Stimulated activated naive CD8-positive, alpha-beta T cell treated with anti-CD3 and anti-CD28 coated beads, Interleukin-15, amount 100 ng/mL, for 72 hours (primary cell): ENCODE results near the gene MTO1.
"Not testable (repeated sequence)": the region's sequence is repeated elsewhere in the genome, so short reads cannot be mapped to it uniquely, and the experiment has no call there.

Source experiments
- ATAC-seq: fragments of 150-1000 bp; cut with Tn5 transposase; 2 replicates; pipeline ENCODE4 v1.10.0; 2021; ENCODE audit warnings: mild to moderate bottlenecking, moderate library complexity
- DNase-seq, 2 donors: peaks; one replicate each; pipeline ENCODE4 v3.0.0; 2021 to 2022
- H3K27ac Mint-ChIP-seq, 2 donors: one replicate each; pipeline ENCODE4 v1.8.0; 2022; ENCODE audit warnings: mild to moderate bottlenecking in 2 of 2, mixed read lengths in 2 of 2, moderate library complexity in 2 of 2
- H3K27me3 Mint-ChIP-seq: one replicate; pipeline ENCODE4 v1.8.0; 2022; ENCODE audit warnings: mixed read lengths
- H3K4me1 Mint-ChIP-seq: one replicate; pipeline ENCODE4 v1.8.0; 2022; ENCODE audit warnings: mild to moderate bottlenecking, mixed read lengths
- H3K4me3 Mint-ChIP-seq, 2 donors: one replicate each; pipeline ENCODE4 v1.8.0; 2022; ENCODE audit warnings: mild to moderate bottlenecking in 2 of 2, mixed read lengths in 2 of 2, moderate library complexity in 1 of 2
- H3K9me3 Mint-ChIP-seq, 2 donors: one replicate each; pipeline ENCODE4 v1.8.0; 2022; ENCODE audit warnings: mixed read lengths in 2 of 2

MTO1 gene, protein sequence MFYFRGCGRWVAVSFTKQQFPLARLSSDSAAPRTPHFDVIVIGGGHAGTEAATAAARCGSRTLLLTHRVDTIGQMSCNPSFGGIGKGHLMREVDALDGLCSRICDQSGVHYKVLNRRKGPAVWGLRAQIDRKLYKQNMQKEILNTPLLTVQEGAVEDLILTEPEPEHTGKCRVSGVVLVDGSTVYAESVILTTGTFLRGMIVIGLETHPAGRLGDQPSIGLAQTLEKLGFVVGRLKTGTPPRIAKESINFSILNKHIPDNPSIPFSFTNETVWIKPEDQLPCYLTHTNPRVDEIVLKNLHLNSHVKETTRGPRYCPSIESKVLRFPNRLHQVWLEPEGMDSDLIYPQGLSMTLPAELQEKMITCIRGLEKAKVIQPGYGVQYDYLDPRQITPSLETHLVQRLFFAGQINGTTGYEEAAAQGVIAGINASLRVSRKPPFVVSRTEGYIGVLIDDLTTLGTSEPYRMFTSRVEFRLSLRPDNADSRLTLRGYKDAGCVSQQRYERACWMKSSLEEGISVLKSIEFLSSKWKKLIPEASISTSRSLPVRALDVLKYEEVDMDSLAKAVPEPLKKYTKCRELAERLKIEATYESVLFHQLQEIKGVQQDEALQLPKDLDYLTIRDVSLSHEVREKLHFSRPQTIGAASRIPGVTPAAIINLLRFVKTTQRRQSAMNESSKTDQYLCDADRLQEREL

DNA sequence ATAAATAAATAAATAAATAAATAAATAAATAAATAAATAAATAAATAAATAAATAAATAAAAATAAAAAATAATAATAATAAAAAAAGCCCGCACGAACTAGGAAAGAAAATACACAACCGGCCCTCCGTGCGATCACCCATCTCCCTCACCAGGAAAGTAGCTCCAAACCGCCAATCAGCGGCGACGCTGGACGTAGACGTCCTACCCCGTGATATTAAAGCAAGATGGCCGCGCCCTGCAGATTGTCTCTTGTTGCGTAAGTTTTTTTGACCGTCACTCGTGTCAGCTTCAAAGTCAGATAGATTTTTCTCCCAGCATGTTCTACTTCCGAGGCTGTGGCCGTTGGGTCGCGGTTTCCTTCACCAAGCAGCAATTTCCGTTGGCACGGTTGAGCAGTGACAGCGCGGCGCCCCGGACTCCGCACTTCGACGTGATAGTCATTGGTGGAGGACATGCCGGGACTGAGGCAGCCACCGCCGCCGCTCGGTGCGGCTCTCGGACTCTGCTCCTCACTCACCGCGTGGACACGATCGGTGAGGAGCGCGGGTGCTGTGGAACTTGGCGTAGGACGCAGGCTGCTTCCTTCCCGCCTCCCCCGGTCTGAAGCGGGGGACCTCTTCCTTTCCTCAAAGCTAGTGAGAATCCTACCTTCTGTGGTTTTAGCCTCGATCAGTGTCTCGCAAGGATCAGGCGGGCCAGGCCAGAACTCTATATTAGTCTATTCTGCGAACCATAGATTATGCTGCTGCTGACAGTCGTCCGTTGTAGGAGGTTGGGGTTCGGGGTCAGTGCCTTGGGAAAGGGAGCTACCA is at the start of gene MTO1:
Gene MTO1 (plus strand): TSS at position 201 of the 814 bp plus-strand sequence. CDS start 118 bp downstream, at position 319.
- H3K4me1 Mint-ChIP-seq: peaks cover 46% of the 10 kb centered on the region
- H3K9me3 Mint-ChIP-seq: no peaks in the 10 kb centered on the region
- H3K27ac Mint-ChIP-seq: peak within 1 kb of the TSS; percentile 99
- ATAC-seq: peak; percentile 93
- H3K27me3 Mint-ChIP-seq: no peaks in the 10 kb centered on the region
- peak within 1 kb of the TSS; percentile 84 to 91 for H3K4me3 Mint-ChIP-seq
- peak; percentile 80 to 90 for DNase-seq

DNA sequence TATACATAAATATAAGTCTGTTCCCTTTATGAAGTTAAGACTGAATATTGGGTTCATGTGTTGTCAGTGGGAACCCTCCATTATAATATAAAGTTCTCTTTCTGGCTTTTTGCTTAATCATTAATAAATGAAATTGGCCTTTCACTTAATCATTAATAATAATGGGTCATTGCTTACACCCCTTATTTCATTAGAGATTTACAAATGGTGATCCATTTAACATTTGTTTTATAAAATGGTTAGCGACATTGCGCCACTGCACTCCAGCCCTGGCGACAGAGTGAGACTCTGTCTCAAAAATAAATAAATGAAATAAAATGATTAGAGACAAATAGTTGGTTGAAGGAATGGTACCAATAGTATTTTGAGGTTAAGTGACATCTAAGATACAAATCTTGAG is 48.4 kb upstream of the MTO1 start:
- ATAC-seq (no peak), DNase-seq (no peak)
- Mint-ChIP-seq H3K9me3 (no peaks in the 10 kb centered on the region), H3K27ac (no peak overlapping the region), H3K4me3 (no peak overlapping the region), H3K27me3 (no peaks in the 10 kb centered on the region), H3K4me1 (peaks cover under 1% of the 10 kb centered on the region)

DNA sequence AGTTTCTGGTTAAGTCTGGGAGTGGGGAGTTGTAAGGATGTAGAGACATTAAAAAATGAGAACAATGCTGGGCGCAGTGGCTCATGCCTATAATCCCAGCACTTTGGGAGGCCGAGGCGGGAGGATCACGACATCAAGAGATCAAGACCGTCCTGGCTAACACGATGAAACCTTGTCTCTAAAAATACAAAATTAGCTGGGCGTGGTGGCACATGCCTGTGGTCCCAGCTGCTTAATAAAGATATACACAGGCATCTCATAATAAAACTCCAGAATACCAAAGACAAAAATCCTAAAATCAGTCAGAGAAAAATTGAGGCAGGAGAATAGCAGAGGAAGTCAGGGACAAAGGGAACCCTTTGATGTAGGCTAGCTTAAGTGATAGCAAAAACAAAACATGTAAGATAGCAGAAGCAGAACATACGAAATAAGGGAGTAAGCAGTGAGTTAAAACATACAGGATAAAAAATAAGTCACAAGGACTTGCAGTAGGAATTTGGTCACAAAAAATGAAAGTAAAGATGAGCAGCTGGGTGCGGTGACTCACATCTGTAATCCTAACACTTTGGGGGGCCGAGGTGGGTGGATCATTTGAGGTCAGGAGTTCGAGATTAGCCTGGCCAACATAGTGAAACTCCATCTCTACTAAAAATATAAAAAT is 43.3 kb upstream of the MTO1 start:
- no peaks in the 10 kb centered on the region for H3K27me3 Mint-ChIP-seq
- no peaks in the 10 kb centered on the region for H3K9me3 Mint-ChIP-seq
- DNase-seq: no peak
- H3K4me3 Mint-ChIP-seq: no peak overlapping the region
- H3K4me1 Mint-ChIP-seq: peaks cover 19% of the 10 kb centered on the region
- no peak for ATAC-seq
- peak overlapping the region in 1 of 2 donors; percentile 50 for H3K27ac Mint-ChIP-seq

DNA sequence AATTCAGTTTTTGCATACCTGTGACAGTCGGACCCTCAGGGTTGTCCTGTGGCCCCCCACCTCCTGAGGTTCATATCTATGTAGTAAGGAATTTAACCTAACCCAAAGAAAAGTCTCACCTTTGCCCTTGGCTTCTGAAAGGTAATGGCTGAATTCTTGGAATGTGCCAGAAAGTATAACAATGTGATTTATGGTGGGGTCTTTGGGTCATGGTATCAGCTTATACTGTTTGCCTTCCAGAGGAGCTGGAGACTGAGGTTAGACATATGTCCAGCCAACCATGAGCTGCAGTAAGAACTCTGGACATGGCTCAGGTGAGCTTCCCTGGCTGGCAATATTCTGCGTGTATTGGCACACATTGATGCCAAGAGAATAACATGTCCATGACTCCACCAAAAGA is 40.0 kb upstream of the MTO1 start:
- Mint-ChIP-seq H3K27me3 (no peaks in the 10 kb centered on the region), H3K27ac (no peak overlapping the region), H3K9me3 (no peaks in the 10 kb centered on the region), H3K4me3 (no peak overlapping the region), H3K4me1 (peaks cover 23% of the 10 kb centered on the region)
- ATAC-seq (no peak), DNase-seq (no peak)

DNA sequence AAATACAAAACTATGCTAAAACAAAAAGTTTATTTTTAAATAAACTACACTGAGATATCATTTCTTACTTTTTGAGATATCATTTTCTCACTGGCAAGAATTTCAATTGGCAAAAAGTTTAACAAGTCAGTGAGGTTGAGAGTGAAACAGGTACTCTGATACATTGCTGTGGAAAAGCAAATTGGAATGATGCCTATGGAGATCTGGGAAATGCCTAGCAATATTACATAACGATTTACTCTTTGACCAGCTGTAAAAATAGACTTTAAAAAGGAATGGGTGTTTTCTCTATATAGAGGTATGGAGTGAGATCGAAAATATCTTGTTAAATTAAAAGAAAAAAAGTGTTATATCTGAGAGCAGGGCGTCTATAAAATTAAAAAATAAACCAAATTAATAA is 26.3 kb upstream of the MTO1 start:
- no peak overlapping the region for H3K27ac Mint-ChIP-seq
- no peaks in the 10 kb centered on the region for H3K27me3 Mint-ChIP-seq
- H3K4me3 Mint-ChIP-seq: no peak overlapping the region
- DNase-seq (no peak), ATAC-seq (no peak)
- H3K4me1 Mint-ChIP-seq: no peaks in the 10 kb centered on the region
- H3K9me3 Mint-ChIP-seq: no peaks in the 10 kb centered on the region

DNA sequence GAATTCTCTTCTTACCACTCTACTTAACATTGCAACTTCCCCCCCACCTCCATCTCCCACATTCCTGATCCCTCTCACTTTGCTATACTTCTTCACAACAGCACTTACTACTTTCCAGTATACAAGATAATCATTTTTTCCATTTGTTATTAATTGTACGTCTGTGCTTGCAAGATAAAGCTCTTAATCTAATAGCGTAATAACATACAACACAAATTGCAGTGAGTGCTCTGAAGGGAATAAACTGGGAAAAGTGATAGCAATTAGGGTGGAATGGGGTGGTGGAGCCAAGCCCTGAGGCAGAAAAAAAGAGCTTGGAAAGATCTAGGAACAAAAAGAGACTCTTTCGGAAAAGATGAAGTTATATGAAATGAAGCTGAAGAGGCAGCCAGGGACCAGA is 18.0 kb upstream of the MTO1 start:
- ATAC-seq (no peak), DNase-seq (no peak)
- Mint-ChIP-seq H3K4me3 (no peak overlapping the region), H3K27me3 (no peaks in the 10 kb centered on the region), H3K9me3 (no peaks in the 10 kb centered on the region), H3K27ac (peak overlapping the region in 1 of 2 donors; percentile 74), H3K4me1 (peaks cover 18% of the 10 kb centered on the region)

DNA sequence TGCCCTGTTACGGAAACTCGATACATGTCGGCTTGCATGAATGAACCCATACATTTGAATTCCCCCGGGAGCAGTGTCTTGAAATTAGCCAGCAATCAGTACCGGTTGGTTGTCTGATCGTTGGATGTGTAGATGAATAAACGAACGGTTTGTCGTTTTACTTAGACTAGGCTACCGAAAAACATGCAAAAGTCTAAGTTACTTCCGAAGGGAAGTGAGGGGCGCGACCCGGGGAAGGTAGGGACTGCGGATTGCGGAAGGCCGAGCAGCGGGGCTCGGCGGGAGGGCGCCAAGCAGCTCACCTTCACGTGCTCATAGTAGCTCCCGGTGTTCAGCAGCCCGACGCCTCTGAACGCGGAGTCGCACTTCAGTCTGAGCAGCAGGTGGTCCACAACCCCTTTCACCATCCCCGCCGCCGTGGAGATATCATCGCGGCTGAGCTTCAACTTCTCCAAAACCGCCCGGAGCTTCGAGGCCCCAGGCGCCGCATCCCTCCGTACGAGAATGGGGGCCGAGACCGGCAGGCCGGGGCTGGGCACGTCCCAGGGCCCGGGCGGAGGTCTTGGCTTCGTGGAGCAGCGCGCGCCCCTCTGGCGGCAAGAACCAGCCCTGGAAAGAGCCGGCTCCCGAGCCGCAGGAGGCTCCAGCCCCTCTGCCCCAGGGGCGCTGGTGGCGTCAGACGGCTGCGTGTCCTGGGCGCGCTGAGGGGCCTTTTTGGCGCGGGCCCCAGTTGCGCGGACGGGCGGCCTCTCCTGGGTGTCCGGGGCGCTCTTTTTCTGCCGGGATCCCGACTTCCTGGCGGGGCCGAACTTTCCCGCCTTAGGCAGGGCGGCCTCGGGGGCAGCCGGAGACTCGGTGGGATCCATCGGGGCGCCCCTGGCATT is 10.1 kb upstream of the MTO1 start:
- ATAC-seq: peak; percentile 72
- peaks cover 26% of the 10 kb centered on the region for H3K4me1 Mint-ChIP-seq
- no peaks in the 10 kb centered on the region for H3K27me3 Mint-ChIP-seq
- peak overlapping the region; percentile 93 to 97 for H3K27ac Mint-ChIP-seq
- H3K9me3 Mint-ChIP-seq: no peaks in the 10 kb centered on the region
- peak overlapping the region; percentile 85 to 97 for H3K4me3 Mint-ChIP-seq
- DNase-seq: peak; percentile 53 to 58

DNA sequence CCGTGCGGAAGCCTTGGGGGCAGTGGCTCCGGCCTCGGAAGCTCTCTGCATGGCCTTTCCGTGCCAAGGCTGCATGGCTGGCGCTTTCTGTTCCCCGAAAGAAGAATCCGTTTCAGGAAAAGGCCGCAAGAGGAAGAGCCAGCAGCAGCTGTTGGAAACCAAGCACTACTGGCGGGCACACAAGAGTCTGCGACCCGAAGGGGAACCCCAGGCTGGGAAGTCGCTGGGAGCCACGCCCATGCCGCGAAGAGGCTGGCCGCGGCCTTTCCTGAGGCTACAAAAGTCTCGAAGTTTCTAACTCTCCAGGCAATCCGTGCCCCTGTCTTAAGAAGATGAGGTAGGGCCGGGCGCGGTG is 9.5 kb upstream of the MTO1 start, which contains the start of gene CGAS:
Gene CGAS (minus strand): TSS at position 191 of the 355 bp plus-strand sequence. CDS start 116 bp downstream, at position 75.
- Mint-ChIP-seq H3K4me1 (peaks cover 26% of the 10 kb centered on the region), H3K27me3 (no peaks in the 10 kb centered on the region), H3K27ac (peak within 1 kb of the TSS; percentile 93 to 97), H3K9me3 (no peaks in the 10 kb centered on the region), H3K4me3 (peak within 1 kb of the TSS; percentile 85 to 97)
- DNase-seq (peak; percentile 70 to 87), ATAC-seq (peak; percentile 89)

DNA sequence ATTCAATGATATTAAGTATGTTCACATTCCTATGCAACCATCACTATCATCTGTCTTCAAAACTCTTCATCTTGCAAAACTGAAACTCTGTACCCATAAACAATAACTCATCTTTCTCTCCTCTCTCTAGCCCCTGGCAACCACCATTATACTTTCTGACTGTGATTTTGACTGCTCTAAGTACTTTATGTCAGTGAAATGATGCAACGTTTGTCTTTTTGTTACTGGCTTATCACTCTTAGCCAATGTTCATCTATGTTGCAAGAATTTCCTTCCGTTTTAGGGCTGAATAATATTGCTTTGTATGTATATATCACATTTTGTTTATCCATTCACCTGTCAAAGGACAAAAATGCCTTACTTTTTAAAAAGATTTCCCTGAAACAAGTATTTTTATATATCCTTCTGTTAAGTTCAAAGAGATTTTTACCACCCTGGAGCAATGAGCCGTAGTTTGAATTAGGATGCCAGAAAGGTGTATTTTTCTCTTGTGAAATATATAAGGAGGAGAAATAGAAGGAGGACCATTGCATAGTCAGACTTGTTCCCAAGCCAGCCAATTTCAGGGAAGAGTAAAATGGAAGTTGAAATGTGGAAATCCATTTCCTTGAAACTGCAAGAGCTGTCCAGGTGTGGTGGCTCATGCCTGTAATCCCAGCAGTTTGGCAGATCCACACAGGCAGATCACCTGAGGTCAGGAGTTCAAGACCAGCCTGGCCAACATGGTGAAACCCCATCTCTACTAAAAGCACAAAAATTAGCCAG is 5.5 kb upstream of the MTO1 start:
- DNase-seq (no peak), ATAC-seq (peak; percentile 56)
- H3K27ac Mint-ChIP-seq: peak overlapping the region; percentile 6 to 57
- H3K4me3 Mint-ChIP-seq: no peak overlapping the region
- H3K9me3 Mint-ChIP-seq: no peaks in the 10 kb centered on the region
- no peaks in the 10 kb centered on the region for H3K27me3 Mint-ChIP-seq
- peaks cover 22% of the 10 kb centered on the region for H3K4me1 Mint-ChIP-seq

DNA sequence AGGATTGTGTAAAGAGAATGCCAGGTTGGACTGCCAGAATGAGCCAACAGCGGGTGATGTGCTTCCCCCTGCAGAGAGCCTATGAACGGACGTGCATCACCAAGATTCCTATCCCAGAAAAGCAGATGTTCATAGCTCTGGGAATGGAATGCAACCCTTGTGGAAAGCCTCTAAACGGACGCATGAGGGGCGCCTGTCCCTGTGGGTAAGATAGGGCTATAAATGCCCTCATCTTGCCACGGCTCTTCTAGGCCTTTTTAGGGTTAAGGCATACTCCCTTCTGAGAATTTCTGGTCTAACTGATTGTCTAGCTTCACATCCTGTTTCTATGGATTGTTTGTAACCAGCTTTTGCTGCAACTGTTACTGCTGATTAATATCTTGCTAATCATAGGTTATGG is 2.1 kb upstream of the MTO1 start:
- not testable (repeated sequence) for H3K9me3 Mint-ChIP-seq, ATAC-seq, H3K27me3 Mint-ChIP-seq, DNase-seq, H3K4me3 Mint-ChIP-seq
- H3K4me1 Mint-ChIP-seq: peaks cover 39% of the 10 kb centered on the region
- H3K27ac Mint-ChIP-seq: peak overlapping the region in 1 of 2 donors; percentile 46

DNA sequence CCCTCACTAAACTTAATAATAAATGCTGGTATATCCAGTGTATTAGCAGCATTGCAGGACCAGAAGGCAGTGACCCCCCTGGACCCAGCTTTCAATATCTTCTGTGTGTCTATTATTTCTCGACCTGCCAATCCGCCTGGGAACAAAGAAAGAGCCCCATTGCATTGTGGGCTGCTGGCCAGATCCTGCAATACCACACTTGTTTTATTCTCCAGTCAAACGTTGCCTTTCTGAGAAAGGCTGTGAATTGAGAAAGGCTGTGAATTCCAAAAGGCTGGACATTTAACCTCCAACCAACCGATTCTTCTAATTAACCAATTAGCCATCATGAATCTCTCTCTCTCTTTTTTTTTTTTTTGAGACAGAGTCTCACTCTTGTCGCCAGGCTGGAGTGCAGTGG is 1.5 kb upstream of the MTO1 start:
- Mint-ChIP-seq H3K27me3 (no peaks in the 10 kb centered on the region), H3K27ac (peak overlapping the region; percentile 55 to 96), H3K4me1 (peaks cover 40% of the 10 kb centered on the region), H3K9me3 (no peaks in the 10 kb centered on the region), H3K4me3 (peak overlapping the region; percentile 76 to 84)
- ATAC-seq (no peak), DNase-seq (no peak)

DNA sequence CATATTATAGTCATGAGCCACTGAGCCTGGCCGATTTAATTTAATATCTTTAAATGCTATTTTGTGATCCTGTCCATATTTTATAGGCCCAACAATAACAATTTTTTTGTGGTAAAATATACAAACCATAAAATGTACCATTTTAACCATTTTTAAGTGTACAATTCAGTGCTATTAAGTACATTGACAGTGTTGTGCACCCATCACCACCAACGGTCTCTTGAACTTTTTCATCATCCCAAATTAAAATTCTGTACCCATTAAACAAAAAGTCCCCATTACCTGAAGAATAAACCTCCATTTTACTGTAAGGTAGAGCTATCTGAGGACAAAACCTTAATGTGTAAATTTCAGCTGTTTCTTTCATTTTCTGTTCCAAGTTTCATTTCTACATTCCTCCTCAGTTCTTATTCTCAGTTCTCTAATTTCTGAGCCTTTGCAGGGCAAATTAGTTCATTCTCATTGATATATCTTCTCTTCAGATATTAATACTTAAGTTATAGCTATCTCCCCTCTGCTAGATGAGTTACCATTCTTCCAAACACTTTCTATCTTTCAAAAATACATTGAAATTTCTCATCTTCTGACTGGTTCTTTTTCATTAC is 10.3 kb downstream of the MTO1 start:
- no peak for DNase-seq
- Mint-ChIP-seq H3K27me3 (no peaks in the 10 kb centered on the region), H3K9me3 (no peaks in the 10 kb centered on the region), H3K4me1 (peaks cover 21% of the 10 kb centered on the region), H3K4me3 (peak overlapping the region; percentile 59 to 67), H3K27ac (peak overlapping the region; percentile 66 to 88)
- peak; percentile 61 for ATAC-seq

DNA sequence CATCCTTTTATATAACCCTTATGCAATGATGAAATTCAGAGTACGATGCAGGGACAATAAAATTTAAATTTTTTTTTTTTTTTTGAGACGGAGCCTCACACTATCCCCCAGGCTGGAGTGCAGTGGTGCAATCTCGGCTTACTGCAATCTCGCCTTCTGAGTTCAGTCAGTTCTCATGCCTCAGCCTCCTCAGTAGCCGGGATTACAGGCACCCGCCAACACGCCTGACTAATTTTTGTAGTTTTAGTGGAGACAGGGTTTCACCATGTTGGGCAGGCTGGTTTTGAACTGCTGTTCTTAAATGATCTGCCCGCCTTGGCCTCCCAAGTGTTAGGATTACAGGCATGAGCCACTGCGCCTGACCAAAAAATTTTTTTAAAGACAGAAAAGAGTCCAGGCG is 15.2 kb downstream of the MTO1 start:
- DNase-seq (no peak), ATAC-seq (no peak)
- Mint-ChIP-seq H3K9me3 (no peaks in the 10 kb centered on the region), H3K4me3 (no peak overlapping the region), H3K27ac (no peak overlapping the region), H3K27me3 (no peaks in the 10 kb centered on the region), H3K4me1 (peaks cover 9% of the 10 kb centered on the region)
